GM12874 (cell line): Measurements from ENCODE around the gene PGBD1.

ENCODE experiments used
- CTCF ChIP-seq: IDR thresholded peaks from 2 replicates; pipeline ENCODE4 v1.5.1; 2011; ENCODE audit warnings: low read depth, mild to moderate bottlenecking, control low read depth, low read length, moderate library complexity; ENCODE audit not compliant: insufficient read depth

The PGBD1 gene

GRCh38 chr6:28277746-28278145, 3.6 kb upstream of the PGBD1 start:
- TF ChIP-seq CTCF: no peak

- TF ChIP-seq CTCF: no peak
Observed at GRCh38 chr6:28280595-28281287, 631 bp upstream of the PGBD1 start.

- TF ChIP-seq CTCF: no peak
Observed at GRCh38 chr6:28282926-28283325, 1.6 kb downstream of the PGBD1 start.

GRCh38 chr6:28291573-28291972, 10.2 kb downstream of the PGBD1 start:
- TF ChIP-seq CTCF: no peak

GRCh38 chr6:28295326-28295725, 14.0 kb downstream of the PGBD1 start:
- no peak for TF ChIP-seq CTCF

- TF ChIP-seq CTCF: no peak
Observed at GRCh38 chr6:28296520-28297060, 15.2 kb downstream of the PGBD1 start.

GRCh38 chr6:28303570-28303969, 22.2 kb downstream of the PGBD1 start:
- no peak for TF ChIP-seq CTCF
